MM.1S (cell line): ENCODE results near the gene CDC45.

Experiments
- DNase-seq: peaks from one replicate; pipeline ENCODE4 v3.0.0-alpha.2; 2015
- H2AFZ ChIP-seq: fragments of 300-600 bp; sonication (generic); 2 replicates; pipeline ENCODE4 v1.6.0; 2016; ENCODE audit warnings: antibody characterized with exemption, low read length
- H3F3A ChIP-seq: fragments of 300-600 bp; sonication (generic); 2 replicates; pipeline ENCODE4 v1.6.1; 2016; ENCODE audit warnings: mild to moderate bottlenecking, antibody characterized with exemption, low read length, moderate library complexity, mixed read lengths; ENCODE audit not compliant: insufficient read depth
- H3K27ac ChIP-seq: fragments of 300-600 bp; sonication (generic); 2 replicates; pipeline ENCODE4 v1.5.1; 2016; ENCODE audit warnings: mild to moderate bottlenecking, low read length
- H3K27me3 ChIP-seq: fragments of 300-600 bp; sonication (generic); replicated peaks from 2 replicates; pipeline ENCODE4 v1.6.0; 2016; ENCODE audit warnings: low read length; ENCODE audit not compliant: insufficient read depth
- H3K36me3 ChIP-seq: fragments of 300-600 bp; sonication (generic); replicated peaks from 2 replicates; pipeline ENCODE4 v1.6.1; 2016; ENCODE audit warnings: mild to moderate bottlenecking, low read length, mixed read lengths; ENCODE audit not compliant: insufficient read depth
- H3K4me1 ChIP-seq: fragments of 300-600 bp; sonication (generic); 2 replicates; pipeline ENCODE4 v1.6.1; 2016; ENCODE audit warnings: low read length, mixed read lengths
- H3K4me2 ChIP-seq: fragments of 300-600 bp; sonication (generic); 2 replicates; pipeline ENCODE4 v1.6.0; 2016; ENCODE audit warnings: low read depth, low read length
- H3K4me3 ChIP-seq: fragments of 300-600 bp; sonication (generic); 2 replicates; pipeline ENCODE4 v1.5.1; 2016; ENCODE audit warnings: low read length, mixed read lengths
- H3K79me2 ChIP-seq: fragments of 300-600 bp; sonication (generic); 2 replicates; pipeline ENCODE4 v1.6.1; 2016; ENCODE audit warnings: mixed run types, low read length, mixed read lengths
- H3K9ac ChIP-seq: fragments of 300-600 bp; sonication (generic); 2 replicates; pipeline ENCODE4 v1.6.1; 2016; ENCODE audit warnings: low read length, mixed read lengths
- H3K9me2 ChIP-seq: fragments of 300-600 bp; sonication (generic); replicated peaks from 2 replicates; pipeline ENCODE4 v1.6.1; 2016; ENCODE audit warnings: mild to moderate bottlenecking, low read length, mixed read lengths; ENCODE audit not compliant: insufficient read depth
- H3K9me3 ChIP-seq: fragments of 300-600 bp; sonication (generic); replicated peaks from 2 replicates; pipeline ENCODE4 v1.6.1; 2016; ENCODE audit warnings: mild to moderate bottlenecking, low read length, mixed read lengths; ENCODE audit not compliant: insufficient read depth
- H4K20me1 ChIP-seq: fragments of 300-600 bp; sonication (generic); 2 replicates; pipeline ENCODE4 v1.6.1; 2016; ENCODE audit warnings: mild to moderate bottlenecking, low read length, moderate library complexity, mixed read lengths; ENCODE audit not compliant: insufficient read depth
- CTCF ChIP-seq: fragments of 300-600 bp; sonication (generic); IDR thresholded peaks from 2 replicates; pipeline ENCODE4 v1.5.1; 2016; ENCODE audit warnings: antibody characterized with exemption, low read length, mixed read lengths
- EZH2 ChIP-seq: fragments of 300-600 bp; sonication (generic); optimal IDR thresholded peaks from 2 replicates; pipeline ENCODE3; 2017; ENCODE audit warnings: low read depth, mild to moderate bottlenecking, antibody characterized with exemption, low read length, mixed read lengths
- EZH2phosphoT487 ChIP-seq: fragments of 300-600 bp; sonication (generic); IDR thresholded peaks from 2 replicates; pipeline ENCODE4 v1.6.1; 2018; ENCODE audit warnings: antibody characterized with exemption, low read length

CDC45 gene

GRCh38 chr22:19478901-19479354 is 792 bp upstream of the CDC45 start, which contains the start of gene UFD1:
TSS of gene UFD1 (minus strand) at chr22:19479193. CDS start at chr22:19479085, 108 bp downstream.
- H3K27me3 ChIP-seq: no peaks in the 10 kb centered on the region
- H3K4me3 ChIP-seq: peak within 1 kb of the TSS; percentile 93
- 0 out of 2 replicates have a peak, but pooled peaks cover 3% of the 10 kb centered on the region for H3K4me1 ChIP-seq
- H3K9ac ChIP-seq: peak within 1 kb of the TSS; percentile 96
- H3K4me2 ChIP-seq: peak within 1 kb of the TSS; percentile 94
- peak within 1 kb of the TSS; percentile 91 for H3K27ac ChIP-seq
- no peak for TF ChIP-seq CTCF
- TF ChIP-seq EZH2phosphoT487: no peak
- no peak for TF ChIP-seq EZH2
- no peaks in the 10 kb centered on the region for H3K9me3 ChIP-seq
- peaks cover 13% of the 10 kb centered on the region for H4K20me1 ChIP-seq
- H3K9me2 ChIP-seq: no peaks in the 10 kb centered on the region
- H3K36me3 ChIP-seq: peaks cover 2% of the 10 kb centered on the region; the same call in 1 of the 2 replicates
- H3K79me2 ChIP-seq: peaks cover 67% of the 10 kb centered on the region
- peak within 1 kb of the TSS; percentile 74 for H2AFZ ChIP-seq
- peaks cover 6% of the 10 kb centered on the region; the same call in 1 of the 2 replicates for H3F3A ChIP-seq
- DNase-seq: peak; percentile 75

- Histone ChIP-seq H3K27ac (peak overlapping the region; percentile 13; the same call in 1 of the 2 replicates), H3K4me1 (0 out of 2 replicates have a peak, but pooled peaks cover 3% of the 10 kb centered on the region), H3F3A (peaks cover 6% of the 10 kb centered on the region; the same call in 1 of the 2 replicates), H3K9ac (peak overlapping the region; percentile 96), H3K79me2 (peaks cover 57% of the 10 kb centered on the region), H3K27me3 (no peaks in the 10 kb centered on the region), H3K9me2 (no peaks in the 10 kb centered on the region), H4K20me1 (peaks cover 13% of the 10 kb centered on the region), H2AFZ (peak overlapping the region; percentile 59), H3K4me2 (peak overlapping the region; percentile 72), H3K9me3 (no peaks in the 10 kb centered on the region), H3K4me3 (peak overlapping the region; percentile 79), H3K36me3 (peaks cover 2% of the 10 kb centered on the region; the same call in 1 of the 2 replicates)
- no peak for TF ChIP-seq EZH2phosphoT487
- TF ChIP-seq CTCF: no peak
- TF ChIP-seq EZH2: no peak
- DNase-seq: no peak
Measured at GRCh38 chr22:19480173-19480568, 451 bp downstream of the CDC45 start.

GRCh38 chr22:19480789-19481188 is 1.1 kb downstream of the CDC45 start:
- peaks cover 6% of the 10 kb centered on the region; the same call in 1 of the 2 replicates for H3F3A ChIP-seq
- no peaks in the 10 kb centered on the region for H3K9me2 ChIP-seq
- H3K36me3 ChIP-seq: peaks cover 2% of the 10 kb centered on the region; the same call in 1 of the 2 replicates
- H3K27ac ChIP-seq: no peak overlapping the region
- peak overlapping the region; percentile 72 for H3K4me2 ChIP-seq
- TF ChIP-seq EZH2 (no peak), EZH2phosphoT487 (no peak), CTCF (no peak)
- peaks cover 11% of the 10 kb centered on the region for H4K20me1 ChIP-seq
- H2AFZ ChIP-seq: no peak overlapping the region
- 0 out of 2 replicates have a peak, but pooled peaks cover 3% of the 10 kb centered on the region for H3K4me1 ChIP-seq
- no peak for DNase-seq
- peak overlapping the region; percentile 96; the same call in 1 of the 2 replicates for H3K9ac ChIP-seq
- no peaks in the 10 kb centered on the region for H3K9me3 ChIP-seq
- peak overlapping the region; percentile 79 for H3K4me3 ChIP-seq
- no peaks in the 10 kb centered on the region for H3K27me3 ChIP-seq
- peaks cover 51% of the 10 kb centered on the region for H3K79me2 ChIP-seq
